Epithelial cell of esophagus (primary cell): ENCODE measurements around the gene SRRT.

Experiments
- DNase-seq: peaks from one replicate; pipeline ENCODE4 v3.0.0; 2010; ENCODE audit warnings: low read depth
- H3K4me3 ChIP-seq: 2 replicates; pipeline ENCODE4 v1.5.1; 2011; ENCODE audit warnings: mild to moderate bottlenecking, low read length, control low read depth
- CTCF ChIP-seq: IDR thresholded peaks from 2 replicates; pipeline ENCODE4 v1.5.1; 2011; ENCODE audit warnings: low read depth, mild to moderate bottlenecking, low read length, control low read depth, inconsistent platforms; ENCODE audit not compliant: insufficient read depth; ENCODE audit errors: missing control alignments

The SRRT gene

DNA sequence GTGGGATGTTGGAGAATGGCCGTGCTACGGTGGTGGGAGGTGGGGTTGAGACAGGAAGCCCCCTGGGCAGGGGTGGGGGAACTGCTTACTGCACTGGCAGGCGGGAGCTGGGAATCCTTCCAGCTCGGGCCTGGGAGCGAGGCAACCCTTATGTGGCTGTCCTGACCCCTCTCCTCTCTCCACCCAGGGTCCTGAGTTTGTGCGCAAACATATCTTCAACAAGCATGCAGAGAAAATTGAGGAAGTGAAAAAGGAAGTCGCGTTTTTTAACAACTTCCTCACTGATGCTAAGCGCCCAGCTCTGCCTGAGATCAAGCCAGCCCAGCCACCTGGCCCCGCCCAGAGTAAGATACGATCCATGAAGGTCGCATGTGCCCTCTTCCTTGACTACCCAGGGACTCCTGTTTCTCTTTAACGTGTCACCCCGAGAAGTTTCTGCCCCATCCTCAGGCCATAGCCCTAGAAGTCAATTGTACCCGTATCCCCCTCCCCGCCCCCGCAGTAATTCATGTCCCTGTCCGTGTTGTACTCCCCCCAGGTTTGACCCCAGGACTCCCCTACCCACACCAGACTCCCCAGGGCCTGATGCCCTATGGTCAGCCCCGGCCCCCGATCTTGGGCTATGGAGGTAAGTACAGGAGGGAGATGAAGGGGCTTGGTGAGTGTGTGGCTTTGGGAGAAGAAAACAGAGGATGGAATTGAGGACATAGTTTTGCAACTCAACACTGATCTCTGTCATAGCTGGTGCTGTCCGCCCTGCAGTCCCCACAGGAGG is 12.8 kb downstream of the SRRT start:
- no peak for DNase-seq
- no peak for TF ChIP-seq CTCF
- H3K4me3 ChIP-seq = no peak overlapping the region

DNA sequence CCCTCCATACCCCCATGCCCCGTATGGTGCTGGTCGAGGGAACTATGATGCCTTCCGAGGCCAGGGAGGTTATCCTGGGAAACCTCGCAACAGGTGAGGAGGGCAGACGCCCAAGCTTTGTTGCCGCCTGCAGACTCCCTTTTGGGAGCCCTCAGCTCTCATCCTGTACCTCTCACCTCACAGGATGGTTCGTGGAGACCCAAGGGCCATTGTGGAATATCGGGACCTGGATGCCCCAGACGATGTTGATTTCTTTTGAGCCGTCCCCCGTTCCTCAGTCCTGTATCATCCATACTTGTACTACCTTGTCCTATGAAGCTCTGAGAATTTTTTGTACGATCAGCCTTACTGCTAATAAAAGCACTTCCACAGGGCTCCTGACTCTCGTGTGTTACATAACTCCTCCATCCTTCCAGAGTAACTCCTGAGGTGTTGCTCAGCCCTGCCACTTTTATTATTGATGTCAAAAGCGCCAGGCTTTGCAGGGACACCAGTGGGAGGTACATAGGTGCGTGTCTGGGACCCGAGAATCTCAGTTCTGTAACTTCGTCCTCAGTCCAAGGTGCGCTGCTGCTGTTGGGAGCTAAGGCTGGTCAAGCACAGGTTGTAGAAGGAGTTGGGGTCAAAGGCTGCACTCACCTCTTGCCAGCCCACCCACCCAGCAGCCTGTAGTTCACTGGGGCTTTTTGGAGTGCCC is 13.5 kb downstream of the SRRT start:
- H3K4me3 ChIP-seq = peak overlapping the region; percentile 62
- no peak for TF ChIP-seq CTCF
- DNase-seq = peak; percentile 26

GRCh38 chr7:100888988-100889750 is 14.3 kb downstream of the SRRT start, which contains the start of gene UFSP1:
Gene UFSP1 (minus strand): TSS chr7:100889715. CDS start chr7:100889271, 444 bp downstream.
- H3K4me3 ChIP-seq = peak within 1 kb of the TSS; percentile 62
- TF ChIP-seq CTCF = no peak
- no peak for DNase-seq

DNA sequence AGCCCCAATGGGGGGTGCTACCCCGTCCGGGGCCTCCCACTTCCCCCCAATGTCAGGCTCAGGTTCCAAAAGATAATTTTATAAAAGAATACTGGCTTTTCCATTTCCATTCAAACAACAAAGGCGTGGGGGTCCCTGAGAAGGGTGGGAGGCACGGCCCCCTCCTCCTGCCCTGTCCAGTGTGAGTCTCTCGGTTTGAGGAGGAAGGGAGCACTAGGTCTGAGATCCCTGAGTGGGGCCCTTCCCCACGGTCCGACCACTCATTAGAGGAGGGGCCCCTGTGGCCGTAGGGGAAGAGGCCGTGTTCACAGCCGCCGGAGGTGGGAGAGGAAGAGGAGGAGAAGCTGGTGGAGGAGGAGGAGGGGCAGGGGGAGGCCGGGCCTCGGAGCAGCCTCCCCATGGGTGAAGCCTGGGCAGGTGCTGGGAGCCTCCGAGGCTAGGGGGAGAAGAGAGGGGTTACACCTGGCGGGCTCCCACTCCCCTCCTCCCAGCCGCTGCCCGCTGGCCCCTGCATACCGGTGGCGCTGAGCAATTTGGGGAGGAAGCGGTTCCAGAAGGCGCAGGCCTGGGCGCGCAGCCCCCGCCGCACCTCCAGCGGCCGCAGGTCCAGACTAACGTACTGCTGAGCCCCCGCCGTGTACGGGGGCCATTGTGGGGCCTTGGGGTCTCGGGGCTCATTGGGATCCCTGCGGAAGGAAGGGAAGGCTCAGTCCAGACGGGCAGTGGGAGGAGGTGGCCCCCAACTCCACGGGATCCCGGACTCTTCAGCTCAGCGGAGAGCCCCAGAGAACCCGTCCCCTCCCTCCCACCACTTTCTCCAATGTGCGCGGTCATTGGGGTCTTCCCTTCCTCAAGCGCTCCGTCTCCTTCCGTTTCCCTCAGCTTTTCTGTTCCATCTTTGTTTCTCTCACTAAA is 16.0 kb downstream of the SRRT start:
- DNase-seq = peak; percentile 23
- no peak for TF ChIP-seq CTCF
- H3K4me3 ChIP-seq = peak overlapping the region; percentile 57

DNA sequence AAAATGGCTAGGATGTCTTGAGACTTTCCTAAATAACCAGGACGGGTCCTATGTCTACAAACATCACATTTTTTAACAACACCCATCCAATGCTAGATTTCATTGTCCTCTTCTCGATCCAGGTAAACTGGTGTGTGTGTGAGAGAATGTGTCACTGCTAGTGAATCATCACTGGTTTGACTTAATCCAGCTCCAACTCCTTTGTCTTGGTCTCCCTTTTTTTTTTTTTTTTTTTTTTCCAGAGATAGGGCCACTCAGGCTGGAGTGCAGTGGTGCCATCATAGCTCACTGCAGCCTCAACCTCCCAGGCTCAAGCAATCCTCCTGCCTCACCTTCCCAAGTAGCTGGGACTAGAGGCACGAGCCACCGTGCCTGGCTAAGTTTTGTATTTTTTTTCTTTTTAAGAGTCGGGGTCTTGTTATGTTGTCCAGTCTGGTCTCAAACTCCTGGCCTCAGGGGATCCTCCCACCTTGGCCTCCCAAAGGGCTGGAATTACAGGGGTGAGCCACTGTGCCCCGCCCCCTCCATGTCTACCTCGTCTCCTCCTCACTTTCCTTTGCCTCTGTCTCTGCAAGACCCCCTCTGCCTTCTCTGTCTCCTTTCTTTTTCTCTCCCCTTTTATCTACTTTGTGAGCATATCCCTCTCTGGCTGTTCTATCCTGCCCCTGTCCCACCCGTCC is 16.8 kb downstream of the SRRT start:
- peak overlapping the region; percentile 57 for H3K4me3 ChIP-seq
- TF ChIP-seq CTCF = no peak
- peak; percentile 89 for DNase-seq
